ENCODE measurements around the gene PPP1CB. TPM values are rescaled to one million over a fixed set of nuclear protein-coding genes. Genes with fewer than 3 reads are reported as not detected.
A peak's percentile ranks its signal among the peaks of the same experiment; 100 is the strongest.

Gene PPP1CB
- polyA plus RNA-seq, 2 donors, result 104 to 140 TPM

DNA sequence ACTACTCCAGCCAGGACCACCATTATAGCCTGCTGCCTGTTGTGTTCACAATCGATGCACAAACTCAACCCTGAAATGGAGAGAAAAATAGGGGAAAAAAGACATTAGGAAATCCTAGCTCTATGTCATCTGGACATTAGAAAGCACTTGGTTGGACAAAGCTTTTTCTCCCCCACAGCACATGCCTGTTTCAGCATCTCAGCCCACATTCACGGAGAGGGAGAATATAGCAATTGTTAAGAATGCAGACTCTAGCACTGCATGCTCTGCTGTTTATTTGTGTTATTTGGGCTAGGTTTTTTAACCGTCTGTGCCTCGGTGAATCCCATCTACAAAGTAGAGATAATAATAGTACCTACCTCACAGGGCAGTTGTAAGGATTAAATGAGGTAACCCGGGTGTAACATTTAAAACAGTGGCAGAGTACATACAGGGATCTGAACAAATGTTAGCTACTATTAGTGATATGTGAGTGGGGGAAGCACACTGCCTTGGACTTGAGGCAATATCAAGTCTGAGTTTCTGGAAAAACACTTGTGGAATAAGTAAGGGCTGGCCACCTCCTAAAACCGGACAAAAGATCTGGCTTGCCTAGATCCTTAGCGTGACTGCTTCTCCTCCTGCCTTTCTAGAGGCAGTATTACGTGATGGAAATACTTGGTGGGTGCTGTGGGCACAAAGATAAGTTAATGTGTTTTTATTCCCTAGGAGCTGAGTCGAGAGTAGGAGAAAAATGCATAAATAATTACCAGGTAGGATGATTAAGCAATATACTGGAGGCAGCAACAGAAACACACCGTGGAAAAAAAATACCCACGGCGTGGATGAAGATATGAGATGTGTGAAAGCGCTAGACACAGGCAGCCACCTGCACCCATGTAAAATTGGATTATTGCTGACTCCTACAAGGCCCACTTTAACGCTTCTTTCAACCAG is 1.0 kb upstream of the PPP1CB start:
- peaks cover 0 to 3% of the 10 kb centered on the region in 2 donors for H3K4me1 ChIP-seq (ENCODE audit: control insufficient read depth in 2 of 2, insufficient read depth in 2 of 2, low read length in 1 of 2)
- no peaks in the 10 kb centered on the region for H3K9me3 ChIP-seq (ENCODE audit: control insufficient read depth in 2 of 2, insufficient read depth in 1 of 2, low read depth in 1 of 2, low read length in 1 of 2)
- 11% methylated on average over 14 of the region's 14 CpGs for WGBS, 2 donors
- no peaks in the 10 kb centered on the region for H3K36me3 ChIP-seq (ENCODE audit: control insufficient read depth in 2 of 2, insufficient read depth in 2 of 2, low read length in 1 of 2)
- peak overlapping the region; percentile 100 for H3K27ac ChIP-seq (ENCODE audit: low read depth in 2 of 2, low read length in 1 of 2)
- peak overlapping the region; percentile 80 to 99 for H3K4me3 ChIP-seq (ENCODE audit: low read depth in 1 of 2, low read length in 2 of 2)
- H3K27me3 ChIP-seq (ENCODE audit: control insufficient read depth in 1 of 2, insufficient read depth in 2 of 2, low read length in 2 of 2), result no peaks in the 10 kb centered on the region

DNA sequence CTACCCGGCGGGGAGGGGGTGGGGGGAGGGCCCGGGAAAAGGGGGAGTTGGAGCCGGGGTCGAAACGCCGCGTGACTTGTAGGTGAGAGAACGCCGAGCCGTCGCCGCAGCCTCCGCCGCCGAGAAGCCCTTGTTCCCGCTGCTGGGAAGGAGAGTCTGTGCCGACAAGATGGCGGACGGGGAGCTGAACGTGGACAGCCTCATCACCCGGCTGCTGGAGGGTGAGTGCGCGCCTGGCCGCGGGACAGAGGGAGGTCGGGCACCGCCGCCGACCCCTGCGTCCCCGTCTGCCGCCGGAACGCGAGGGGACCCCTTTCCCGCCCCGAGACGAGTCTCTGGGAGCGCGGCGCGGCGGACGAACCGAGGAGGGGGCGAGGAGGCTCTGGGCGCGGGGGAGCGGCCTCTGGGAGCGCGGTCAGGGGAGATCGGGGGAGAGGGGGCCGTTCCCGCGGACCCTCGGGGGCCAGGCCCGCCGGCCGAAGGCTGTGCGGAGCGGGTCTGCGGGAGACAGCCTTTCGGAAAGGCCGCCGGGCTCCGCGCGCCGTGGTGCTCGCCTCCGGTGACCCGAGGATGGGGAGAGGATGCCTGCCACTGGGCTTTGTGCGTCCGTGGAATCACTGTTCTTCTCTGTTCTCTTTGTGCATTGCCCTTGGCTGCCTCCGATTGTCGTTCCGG is 463 bp downstream of the PPP1CB start:
- WGBS, 2 donors, result 0 to 1% methylated on average over 56 to 78 of the region's 78 CpGs
- Histone ChIP-seq H3K27ac (ENCODE audit: low read depth in 2 of 2, low read length in 1 of 2) (peak overlapping the region; percentile 100), H3K4me1 (ENCODE audit: control insufficient read depth in 2 of 2, insufficient read depth in 2 of 2, low read length in 1 of 2) (peaks cover 3% of the 10 kb centered on the region in 2 donors)

DNA sequence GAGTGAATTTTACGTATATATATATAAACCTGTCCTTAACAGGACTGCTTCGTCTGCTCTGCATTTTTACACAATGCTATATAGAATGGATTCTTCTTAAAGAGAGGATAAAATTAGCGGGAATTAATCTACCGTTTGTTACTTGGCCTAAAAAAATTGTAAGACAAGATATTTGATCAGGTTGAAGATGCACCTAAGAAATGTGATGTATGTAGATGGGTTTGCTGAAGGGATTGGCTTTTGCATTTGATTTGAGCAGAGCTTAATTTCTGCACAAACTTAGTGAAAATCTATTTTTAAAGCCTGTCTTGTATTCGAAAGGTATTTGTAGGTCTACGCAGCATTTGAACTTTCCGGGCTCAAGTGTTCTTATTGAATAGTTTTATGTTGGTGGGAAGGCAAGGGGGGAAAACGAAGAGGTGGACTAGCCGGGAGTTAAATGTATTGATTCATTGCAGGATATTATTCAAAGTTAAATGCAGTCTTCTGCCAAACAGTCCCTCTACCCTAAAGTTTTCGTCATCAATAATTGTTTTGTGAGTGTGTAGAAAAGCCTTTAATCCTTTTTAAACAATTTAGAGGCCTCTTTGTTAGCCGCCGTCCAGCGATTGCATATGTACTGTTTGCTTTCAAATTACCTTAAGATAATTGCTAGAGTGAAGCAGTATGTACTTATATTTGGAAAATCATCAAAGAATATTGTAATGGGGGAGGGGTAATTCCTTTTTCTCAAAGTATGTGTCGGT is 1.2 kb downstream of the PPP1CB start:
- 1 to 2% methylated on average over 14 of the region's 14 CpGs for WGBS, 2 donors
- H3K4me1 ChIP-seq (ENCODE audit: control insufficient read depth in 2 of 2, insufficient read depth in 2 of 2, low read length in 1 of 2), result peaks cover 3% of the 10 kb centered on the region in 2 donors

More for the DNA sequence above, 463 bp downstream of the PPP1CB start:
- Histone ChIP-seq H3K4me3 (ENCODE audit: low read depth in 1 of 2, low read length in 2 of 2) (peak overlapping the region; percentile 80 to 99), H3K36me3 (ENCODE audit: control insufficient read depth in 2 of 2, insufficient read depth in 2 of 2, low read length in 1 of 2) (no peaks in the 10 kb centered on the region), H3K27me3 (ENCODE audit: control insufficient read depth in 1 of 2, insufficient read depth in 2 of 2, low read length in 2 of 2) (no peaks in the 10 kb centered on the region), H3K9me3 (ENCODE audit: control insufficient read depth in 2 of 2, insufficient read depth in 1 of 2, low read depth in 1 of 2, low read length in 1 of 2) (no peaks in the 10 kb centered on the region)

DNA sequence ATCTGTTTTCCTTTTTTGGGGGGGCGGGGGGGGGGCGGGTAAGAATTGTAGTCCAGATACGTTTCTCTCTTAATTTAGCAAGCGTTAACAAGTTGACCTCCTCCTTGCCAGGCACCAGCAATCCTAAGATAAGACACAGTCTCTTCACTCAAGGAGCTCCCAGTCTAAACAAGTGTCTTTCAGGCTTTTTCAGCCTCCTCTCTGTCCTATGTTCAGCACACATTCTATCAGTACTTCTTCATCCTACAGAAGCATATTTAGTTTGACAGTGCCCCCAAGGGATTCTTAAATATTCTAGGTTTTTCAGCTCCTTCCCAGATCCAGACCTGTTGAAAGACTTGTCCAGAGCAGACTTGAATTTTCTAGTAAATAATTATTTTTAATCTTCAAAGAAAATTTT is 2.7 kb downstream of the PPP1CB start:
- 14 to 22% methylated on average over 4 of the region's 4 CpGs for WGBS, 2 donors
- Histone ChIP-seq H3K9me3 (ENCODE audit: control insufficient read depth in 2 of 2, insufficient read depth in 1 of 2, low read depth in 1 of 2, low read length in 1 of 2) (no peaks in the 10 kb centered on the region), H3K27ac (ENCODE audit: low read depth in 2 of 2, low read length in 1 of 2) (peak overlapping the region; percentile 68 to 78), H3K4me3 (ENCODE audit: low read depth in 1 of 2, low read length in 2 of 2) (peak overlapping the region in 1 of 2 donors; percentile 80), H3K4me1 (ENCODE audit: control insufficient read depth in 2 of 2, insufficient read depth in 2 of 2, low read length in 1 of 2) (peaks cover 3 to 5% of the 10 kb centered on the region in 2 donors), H3K27me3 (ENCODE audit: control insufficient read depth in 1 of 2, insufficient read depth in 2 of 2, low read length in 2 of 2) (no peaks in the 10 kb centered on the region), H3K36me3 (ENCODE audit: control insufficient read depth in 2 of 2, insufficient read depth in 2 of 2, low read length in 1 of 2) (no peaks in the 10 kb centered on the region)

More for the DNA sequence above, 1.2 kb downstream of the PPP1CB start:
- Histone ChIP-seq H3K27ac (ENCODE audit: low read depth in 2 of 2, low read length in 1 of 2) (peak overlapping the region; percentile 100), H3K27me3 (ENCODE audit: control insufficient read depth in 1 of 2, insufficient read depth in 2 of 2, low read length in 2 of 2) (no peaks in the 10 kb centered on the region), H3K36me3 (ENCODE audit: control insufficient read depth in 2 of 2, insufficient read depth in 2 of 2, low read length in 1 of 2) (no peaks in the 10 kb centered on the region), H3K9me3 (ENCODE audit: control insufficient read depth in 2 of 2, insufficient read depth in 1 of 2, low read depth in 1 of 2, low read length in 1 of 2) (no peaks in the 10 kb centered on the region), H3K4me3 (ENCODE audit: low read depth in 1 of 2, low read length in 2 of 2) (peak overlapping the region; percentile 80 to 99)

DNA sequence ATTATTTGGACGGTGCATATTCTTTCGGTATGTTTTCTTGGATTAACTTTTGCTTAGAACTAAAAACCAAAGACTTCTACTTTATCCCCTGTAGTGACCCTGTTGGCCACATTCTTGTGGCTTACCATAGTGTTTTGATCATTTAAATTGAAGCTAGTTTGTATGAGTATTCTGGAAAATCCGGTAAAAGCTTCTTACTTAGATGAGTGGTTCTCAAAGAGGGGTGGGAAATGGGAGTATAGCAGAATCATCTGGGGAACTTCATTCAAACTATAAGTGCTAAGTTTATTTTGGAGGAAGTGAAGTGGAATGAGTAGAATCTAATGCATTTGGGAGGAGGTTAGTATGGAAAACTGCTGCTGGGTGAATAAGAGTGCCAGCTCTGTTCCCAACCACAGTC is 3.8 kb downstream of the PPP1CB start:
- peak overlapping the region in 1 of 2 donors; percentile 21 for H3K27ac ChIP-seq (ENCODE audit: low read depth in 2 of 2, low read length in 1 of 2)
- no peaks in the 10 kb centered on the region for H3K36me3 ChIP-seq (ENCODE audit: control insufficient read depth in 2 of 2, insufficient read depth in 2 of 2, low read length in 1 of 2)
- H3K9me3 ChIP-seq (ENCODE audit: control insufficient read depth in 2 of 2, insufficient read depth in 1 of 2, low read depth in 1 of 2, low read length in 1 of 2), result no peaks in the 10 kb centered on the region
- no peaks in the 10 kb centered on the region for H3K27me3 ChIP-seq (ENCODE audit: control insufficient read depth in 1 of 2, insufficient read depth in 2 of 2, low read length in 2 of 2)
- peak overlapping the region in 1 of 2 donors; percentile 80 for H3K4me3 ChIP-seq (ENCODE audit: low read depth in 1 of 2, low read length in 2 of 2)
- peaks cover 3 to 5% of the 10 kb centered on the region in 2 donors for H3K4me1 ChIP-seq (ENCODE audit: control insufficient read depth in 2 of 2, insufficient read depth in 2 of 2, low read length in 1 of 2)
- WGBS, 2 donors, result 43 to 47% methylated on average over 3 of the region's 3 CpGs

DNA sequence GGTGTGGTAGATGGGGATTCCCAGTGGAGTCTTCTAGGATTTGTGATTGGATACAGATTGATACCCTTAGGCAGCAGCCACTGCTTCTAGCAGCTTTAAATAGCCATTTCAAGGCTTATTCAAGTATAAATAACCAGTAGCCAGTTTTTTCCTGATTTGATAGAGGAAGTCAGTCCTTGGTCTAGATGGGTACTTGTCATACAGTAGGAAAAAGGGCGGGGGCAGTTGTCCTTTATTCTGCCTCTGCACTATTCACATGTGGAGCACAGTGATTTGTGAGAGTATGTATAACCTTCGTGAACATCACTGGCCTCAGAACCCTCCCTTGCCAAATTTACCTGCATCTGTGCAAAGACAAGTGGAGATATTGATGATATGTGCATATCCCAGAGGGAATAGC is 6.8 kb downstream of the PPP1CB start:
- H3K27ac ChIP-seq (ENCODE audit: low read depth in 2 of 2, low read length in 1 of 2), result peak overlapping the region; percentile 4 to 37
- WGBS, 2 donors, result 52 to 65% methylated on average over 2 of the region's 2 CpGs
- H3K36me3 ChIP-seq (ENCODE audit: control insufficient read depth in 2 of 2, insufficient read depth in 2 of 2, low read length in 1 of 2), result no peaks in the 10 kb centered on the region
- peak overlapping the region in 1 of 2 donors; percentile 9 for H3K4me3 ChIP-seq (ENCODE audit: low read depth in 1 of 2, low read length in 2 of 2)
- H3K27me3 ChIP-seq (ENCODE audit: control insufficient read depth in 1 of 2, insufficient read depth in 2 of 2, low read length in 2 of 2), result no peaks in the 10 kb centered on the region
- H3K9me3 ChIP-seq (ENCODE audit: control insufficient read depth in 2 of 2, insufficient read depth in 1 of 2, low read depth in 1 of 2, low read length in 1 of 2), result no peaks in the 10 kb centered on the region
- H3K4me1 ChIP-seq (ENCODE audit: control insufficient read depth in 2 of 2, insufficient read depth in 2 of 2, low read length in 1 of 2), result peaks cover 5 to 6% of the 10 kb centered on the region in 2 donors

DNA sequence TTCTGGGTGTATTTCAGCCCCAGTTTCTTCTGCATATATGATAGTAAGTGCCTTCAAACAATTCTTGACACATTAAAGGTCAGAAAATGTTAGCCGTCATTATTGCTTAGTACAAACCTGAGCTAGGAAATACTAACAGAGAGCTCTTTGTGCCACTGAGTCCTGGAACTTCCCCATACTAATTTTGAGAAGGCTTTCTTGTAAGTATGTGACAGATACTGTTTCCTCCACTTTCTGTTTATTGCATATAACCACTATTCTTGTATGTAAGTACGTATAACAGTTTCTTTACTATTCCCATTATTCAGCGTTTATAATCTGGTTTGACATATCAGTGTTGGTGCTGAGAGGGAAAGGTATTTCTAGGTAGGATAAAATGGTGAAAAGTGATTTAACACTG is 9.8 kb downstream of the PPP1CB start:
- WGBS, 2 donors, result 77 to 78% methylated on average over 3 of the region's 3 CpGs
- no peaks in the 10 kb centered on the region for H3K36me3 ChIP-seq (ENCODE audit: control insufficient read depth in 2 of 2, insufficient read depth in 2 of 2, low read length in 1 of 2)
- no peak overlapping the region for H3K27ac ChIP-seq (ENCODE audit: low read depth in 2 of 2, low read length in 1 of 2)
- H3K27me3 ChIP-seq (ENCODE audit: control insufficient read depth in 1 of 2, insufficient read depth in 2 of 2, low read length in 2 of 2), result no peaks in the 10 kb centered on the region
- H3K4me3 ChIP-seq (ENCODE audit: low read depth in 1 of 2, low read length in 2 of 2), result no peak overlapping the region
- no peaks in the 10 kb centered on the region for H3K9me3 ChIP-seq (ENCODE audit: control insufficient read depth in 2 of 2, insufficient read depth in 1 of 2, low read depth in 1 of 2, low read length in 1 of 2)
- peaks cover 2 to 5% of the 10 kb centered on the region in 2 donors for H3K4me1 ChIP-seq (ENCODE audit: control insufficient read depth in 2 of 2, insufficient read depth in 2 of 2, low read length in 1 of 2)

DNA sequence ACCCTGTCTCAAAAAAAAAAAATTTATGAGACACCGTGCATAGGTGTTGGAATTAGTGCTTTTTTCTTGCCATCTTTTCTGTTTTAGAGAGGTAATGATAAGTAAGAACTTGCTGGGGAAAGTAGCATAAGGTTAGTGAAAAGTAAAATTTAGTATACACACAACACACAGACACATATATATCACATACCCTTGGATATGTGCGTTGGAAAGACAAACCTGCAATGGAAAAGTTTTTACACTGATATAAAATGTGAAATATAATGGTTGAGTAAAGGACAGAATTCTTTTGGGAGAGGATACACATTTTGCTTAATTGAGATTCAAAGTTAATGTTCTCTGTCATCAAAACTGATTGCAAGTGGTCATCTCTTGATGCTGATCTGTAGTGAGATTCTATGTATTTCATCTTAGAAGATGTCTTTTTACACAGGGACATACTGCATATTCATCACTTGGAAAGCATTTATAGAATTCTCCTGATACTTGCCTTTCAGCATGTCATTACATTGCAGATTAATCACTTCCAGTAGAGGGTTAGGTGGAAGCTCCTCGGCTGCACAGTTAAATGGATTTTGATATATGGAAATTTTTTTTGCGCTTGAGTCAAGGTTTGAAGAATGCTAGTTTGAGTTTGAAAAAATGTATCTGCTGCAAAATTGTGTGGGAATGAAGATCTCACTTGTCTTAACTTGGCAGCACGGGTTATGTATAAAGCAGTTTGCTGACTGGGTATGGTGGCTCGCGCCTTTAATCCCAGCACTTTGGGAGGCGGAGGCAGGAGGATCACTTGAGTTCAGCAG is 13.5 kb downstream of the PPP1CB start:
- Histone ChIP-seq H3K27ac (ENCODE audit: low read depth in 2 of 2, low read length in 1 of 2) (no peak overlapping the region), H3K4me3 (ENCODE audit: low read depth in 1 of 2, low read length in 2 of 2) (no peak overlapping the region), H3K4me1 (ENCODE audit: control insufficient read depth in 2 of 2, insufficient read depth in 2 of 2, low read length in 1 of 2) (peaks cover 0 to 3% of the 10 kb centered on the region in 2 donors), H3K9me3 (ENCODE audit: control insufficient read depth in 2 of 2, insufficient read depth in 1 of 2, low read depth in 1 of 2, low read length in 1 of 2) (no peaks in the 10 kb centered on the region), H3K27me3 (ENCODE audit: control insufficient read depth in 1 of 2, insufficient read depth in 2 of 2, low read length in 2 of 2) (no peaks in the 10 kb centered on the region), H3K36me3 (ENCODE audit: control insufficient read depth in 2 of 2, insufficient read depth in 2 of 2, low read length in 1 of 2) (no peaks in the 10 kb centered on the region)
- WGBS, 2 donors, result 72 to 78% methylated on average over 8 of the region's 8 CpGs

Measured in esophagus (tissue), 2 donors.